IMR-90 (cell line): ENCODE data around the gene OR1F1. TPM values are rescaled to one million over a fixed set of nuclear protein-coding genes. Genes with fewer than 3 reads are reported as not detected.

Experiments
- ATAC-seq: fragments of 200-7000 bp; cut with Tn5 transposase; 2 replicates; pipeline ENCODE4 v1.9.1; 2020; ENCODE audit warnings: low read depth, mild to moderate bottlenecking, moderate library complexity
- BruUV-seq: library from RNA; stranded (reverse); fragments of 400-500 nt; replicated peaks from 2 replicates; lab custom pipeline; 2021; lab: Mats Ljungman, UMichigan
- CTCF ChIA-PET: fragments of 300-600 bp; formaldehyde crosslinking; extraction: SDS; loops from one replicate; lab custom pipeline; 2021; ENCODE audit warnings: antibody characterized with exemption; lab: Yijun Ruan, JAX
- POLR2A ChIA-PET: fragments of 300-600 bp; sonication (Branson Sonifier 250); formaldehyde crosslinking; loops from one replicate; lab custom pipeline; 2022; ENCODE audit warnings: antibody characterized with exemption; ENCODE audit not compliant: unreplicated experiment; lab: Charles Lee
- DNase-seq: peaks from one replicate; pipeline ENCODE4 v3.0.0; 2013
- H2AFZ ChIP-seq: replicated peaks from 2 replicates; pipeline ENCODE3; 2013; ENCODE audit warnings: low read length, mild to moderate bottlenecking; ENCODE audit not compliant: poor library complexity
- H2AK5ac ChIP-seq: 2 replicates; pipeline ENCODE4 v1.6.1; 2013; ENCODE audit warnings: low read depth, low read length, inconsistent platforms
- H2AK9ac ChIP-seq: replicated peaks from 2 replicates; pipeline ENCODE3; 2013; ENCODE audit warnings: mild to moderate bottlenecking, low read depth, low read length, moderate library complexity; ENCODE audit not compliant: poor library complexity
- H2BK120ac ChIP-seq: 2 replicates; pipeline ENCODE4 v1.6.1; 2013; ENCODE audit warnings: low read depth, low read length, inconsistent platforms
- H2BK15ac ChIP-seq: 3 replicates; pipeline ENCODE4 v1.6.1; 2013; ENCODE audit warnings: low read depth, low read length, inconsistent platforms
- H2BK20ac ChIP-seq: 2 replicates; pipeline ENCODE4 v1.6.1; 2013; ENCODE audit warnings: low read depth, mild to moderate bottlenecking, inconsistent platforms, low read length, moderate library complexity
- H2BK5ac ChIP-seq: 2 replicates; pipeline ENCODE4 v1.6.1; 2013; ENCODE audit warnings: mild to moderate bottlenecking, low read depth, low read length, inconsistent platforms; ENCODE audit not compliant: poor library complexity, severe bottlenecking
- H3K14ac ChIP-seq: replicated peaks from 2 replicates; pipeline ENCODE4 v1.6.1; 2013; ENCODE audit warnings: low read depth, low read length, inconsistent platforms
- H3K18ac ChIP-seq: 2 replicates; pipeline ENCODE4 v1.6.1; 2013; ENCODE audit warnings: low read depth, low read length, control low read depth
- H3K23ac ChIP-seq: 2 replicates; pipeline ENCODE4 v1.6.1; 2013; ENCODE audit warnings: low read depth, low read length, inconsistent platforms
- H3K27ac ChIP-seq: 2 replicates; pipeline ENCODE4 v1.5.1; 2013; ENCODE audit warnings: mild to moderate bottlenecking, control low read depth, low read length; ENCODE audit not compliant: insufficient read depth
- H3K27me3 ChIP-seq: 2 replicates; pipeline ENCODE4 v1.6.1; 2013; ENCODE audit warnings: low read length; ENCODE audit not compliant: control insufficient read depth, insufficient read depth
- H3K36me3 ChIP-seq: 2 replicates; pipeline ENCODE4 v1.6.1; 2013; ENCODE audit warnings: low read length, mixed read lengths; ENCODE audit not compliant: control insufficient read depth, insufficient read depth
- H3K4ac ChIP-seq: 2 replicates; pipeline ENCODE4 v1.6.1; 2013; ENCODE audit warnings: low read depth, low read length, inconsistent platforms
- H3K4me1 ChIP-seq: 2 replicates; pipeline ENCODE4 v1.6.1; 2013; ENCODE audit warnings: low read length, mixed read lengths; ENCODE audit not compliant: control insufficient read depth, insufficient read depth
- H3K4me2 ChIP-seq: 2 replicates; pipeline ENCODE4 v1.6.1; 2013; ENCODE audit warnings: low read depth, mild to moderate bottlenecking, control low read depth, low read length, moderate library complexity
- H3K4me3 ChIP-seq: 2 replicates; pipeline ENCODE4 v1.5.1; 2013; ENCODE audit warnings: low read depth, mild to moderate bottlenecking, control low read depth, low read length, moderate library complexity; ENCODE audit not compliant: insufficient read depth
- H3K56ac ChIP-seq: 2 replicates; pipeline ENCODE4 v1.6.1; 2013; ENCODE audit warnings: low read length, inconsistent platforms; ENCODE audit not compliant: insufficient read depth; ENCODE audit errors: extremely low read depth
- H3K79me1 ChIP-seq, 2 experiments: 2 replicates each; pipeline ENCODE4 v1.6.1; 2013; ENCODE audit warnings: low read length in 2 of 2, inconsistent platforms in 1 of 2, low read depth in 1 of 2
- H3K9ac ChIP-seq: 2 replicates; pipeline ENCODE4 v1.6.1; 2013; ENCODE audit warnings: low read depth, low read length, control low read depth
- H3K9me1 ChIP-seq: 2 replicates; pipeline ENCODE4 v1.6.1; 2013; ENCODE audit warnings: low read length, inconsistent platforms; ENCODE audit not compliant: insufficient read depth
- H3K9me3 ChIP-seq: 2 replicates; pipeline ENCODE4 v1.6.1; 2013; ENCODE audit warnings: low read length; ENCODE audit not compliant: control insufficient read depth, insufficient read depth
- H4K20me1 ChIP-seq: 2 replicates; pipeline ENCODE4 v1.6.1; 2013; ENCODE audit warnings: low read length, inconsistent platforms; ENCODE audit not compliant: insufficient read depth
- H4K5ac ChIP-seq: 2 replicates; pipeline ENCODE4 v1.6.1; 2013; ENCODE audit warnings: mild to moderate bottlenecking, low read depth, low read length, control low read depth
- H4K8ac ChIP-seq, 2 experiments: 2 replicates each; pipeline ENCODE4 v1.6.1; 2013; ENCODE audit warnings: low read depth in 2 of 2, low read length in 2 of 2, control low read depth in 1 of 2, inconsistent platforms in 1 of 2
- H4K91ac ChIP-seq: 2 replicates; pipeline ENCODE4 v1.6.1; 2013; ENCODE audit warnings: low read depth, low read length, inconsistent platforms; ENCODE audit not compliant: insufficient read depth
- BHLHE40 ChIP-seq: fragments of 150-350 bp; IDR thresholded peaks from 2 replicates; pipeline ENCODE4 v1.6.1; 2016; ENCODE audit warnings: mild to moderate bottlenecking, low read depth, low read length
- CEBPB ChIP-seq: IDR thresholded peaks from 2 replicates; pipeline ENCODE4 v1.6.1; 2012; ENCODE audit warnings: low read depth, low read length, improper control_type of control experiment
- CHD1 ChIP-seq: IDR thresholded peaks from 2 replicates; pipeline ENCODE4 v1.6.1; 2012; ENCODE audit warnings: low read depth, low read length, improper control_type of control experiment
- MAFK ChIP-seq: IDR thresholded peaks from 2 replicates; pipeline ENCODE4 v1.6.1; 2012; ENCODE audit warnings: low read depth, low read length, improper control_type of control experiment
- MAZ ChIP-seq: IDR thresholded peaks from 2 replicates; pipeline ENCODE4 v1.6.1; 2012; ENCODE audit warnings: low read depth, mild to moderate bottlenecking, low read length, improper control_type of control experiment, moderate library complexity, borderline replicate concordance
- MXI1 ChIP-seq: IDR thresholded peaks from 2 replicates; pipeline ENCODE4 v1.6.1; 2012; ENCODE audit warnings: low read depth, mild to moderate bottlenecking, low read length, moderate library complexity, borderline replicate concordance
- NFE2L2 ChIP-seq: fragments of 150-350 bp; IDR thresholded peaks from 2 replicates; pipeline ENCODE4 v1.6.1; 2016; ENCODE audit warnings: low read depth, mild to moderate bottlenecking, low read length
- POLR2A ChIP-seq: IDR thresholded peaks from 2 replicates; pipeline ENCODE4 v1.6.1; 2012; ENCODE audit warnings: mild to moderate bottlenecking, low read depth, low read length
- RCOR1 ChIP-seq: IDR thresholded peaks from 2 replicates; pipeline ENCODE4 v1.6.1; 2012; ENCODE audit warnings: mild to moderate bottlenecking, low read length, improper control_type of control experiment; ENCODE audit not compliant: insufficient replicate concordance
- SMC3 ChIP-seq: fragments of 150-350 bp; IDR thresholded peaks from 2 replicates; pipeline ENCODE4 v1.6.1; 2016; ENCODE audit warnings: low read depth, mild to moderate bottlenecking, antibody characterized with exemption, low read length, moderate library complexity
- WGBS, 2 experiments: methylation state at CpG; one replicate each; pipeline versions ENCODE4 v1.1.5 to v1.1.7; 2013; ENCODE audit warnings: missing lambda C conversion rate in 2 of 2; ENCODE audit not compliant: insufficient read length in 1 of 2; ENCODE audit errors: extremely low coverage in 2 of 2; 5-methylcytosine and 5-hydroxymethylcytosine counted together
- dilution Hi-C: fragments of 300-500 bp; cut with HindIII; formaldehyde crosslinking; loops from one replicate; pipeline ENCODE4 v1.14.3; 2018; ENCODE audit warnings: low sequenced_read_pairs; ENCODE audit not compliant: unreplicated experiment
- in situ Hi-C: fragments of 300-500 bp; cut with MboI; formaldehyde crosslinking; loops from 3 replicates; pipeline ENCODE4 v1.14.3; 2019; ENCODE audit warnings: low sequenced_read_pairs, inconsistent platforms, mixed read lengths
- intact Hi-C: fragments of 100-400 bp; cut with micrococcal nuclease; formaldehyde crosslinking; loops from 2 replicates; pipeline ENCODE4 v1.10.0; 2022
- polyA plus RNA-seq, 3 experiments: library from polyadenylated mRNA; depleted of rRNA; stranded (reverse); fragments of >200 nt; gene quantifications; 2 replicates each; pipeline ENCODE4 v1.2.3, GENCODE V29; 2012; ENCODE audit warnings: low replicate concordance in 1 of 3
- total RNA-seq: library from RNA; depleted of rRNA; stranded (reverse); fragments of >200 nt; gene quantifications from 2 replicates; pipeline ENCODE4 v1.2.3, GENCODE V29; 2012
- TF ChIP-seq, protein P1 (sequence below): fragments of 150-350 bp; IDR thresholded peaks from 2 replicates; pipeline ENCODE4 v1.6.1; 2017; ENCODE audit warnings: mild to moderate bottlenecking, antibody characterized with exemption, low read length, low read depth
- TF ChIP-seq, protein P2 (sequence below): fragments of 150-350 bp; IDR thresholded peaks from 2 replicates; pipeline ENCODE4 v1.6.1; 2016; ENCODE audit warnings: low read depth, mild to moderate bottlenecking, low read length, moderate library complexity, borderline replicate concordance
- TF ChIP-seq, protein P3 (sequence below): conservative IDR thresholded peaks from 2 replicates; pipeline ENCODE4 v1.5.1; 2012; ENCODE audit warnings: mild to moderate bottlenecking, low read depth, low read length, improper control_type of control experiment

The OR1F1 gene
- total and polyA plus RNA-seq, 2 of the 4 experiments (the other 2 are of a cell fraction) = 0.12 TPM; not detected in 1

DNA sequence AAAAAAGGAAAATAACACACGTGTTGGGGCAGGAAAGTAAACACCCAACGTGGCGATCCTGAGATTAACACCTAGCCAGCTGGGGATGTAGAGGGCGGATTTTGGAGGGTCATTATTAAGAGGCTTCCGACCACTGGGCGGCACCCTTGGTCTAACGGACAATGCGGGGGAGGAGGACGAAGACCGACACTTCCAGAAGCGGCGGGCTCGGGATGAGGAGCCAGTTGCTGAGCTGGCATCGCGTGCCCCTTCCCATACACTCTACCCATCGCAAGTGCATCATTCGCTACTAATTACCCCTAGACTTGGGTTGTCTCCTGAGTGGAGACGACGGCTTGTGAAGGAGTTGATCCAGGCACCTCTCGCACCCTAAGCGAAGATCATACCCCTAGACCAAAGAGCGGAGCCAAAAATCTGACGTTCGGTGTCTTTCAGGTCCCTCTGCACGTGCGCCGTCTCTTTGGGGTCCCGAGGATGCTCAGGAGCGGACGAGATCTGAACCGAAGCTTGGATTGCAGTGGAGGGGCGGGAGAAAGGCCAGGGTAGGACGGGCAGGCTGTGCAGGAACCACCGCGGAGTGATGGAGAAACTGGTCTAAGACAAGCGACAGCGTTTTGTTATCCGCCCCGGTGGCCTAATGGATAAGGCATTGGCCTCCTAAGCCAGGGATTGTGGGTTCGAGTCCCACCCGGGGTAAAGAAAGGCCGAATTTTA is 35.6 kb upstream of the OR1F1 start:
- intact Hi-C loops = loop anchor here (1.0 kb wide), 1 partner anchor 14 kb away; no protein-coding TSS in a partner anchor
- peak overlapping the region; percentile 5; the same call in 1 of the 2 replicates for H3K4ac ChIP-seq
- in situ Hi-C loops = no loop called here
- ChIA-PET POLR2A (no interaction called here), CTCF (interaction anchor here (1.4 kb wide), 1 partner anchor 17 kb away, joined by 3 read pairs; the partner anchor contains the start of gene ZNF213)
- H4K8ac ChIP-seq = no peak overlapping the region
- dilution Hi-C loops = no loop called here
- H3K9me3 ChIP-seq = no peaks in the 10 kb centered on the region
- peak overlapping the region; percentile 59 for H3K4me3 ChIP-seq
- no TSS peak for BruUV-seq
- no peaks in the 10 kb centered on the region for H3K27me3 ChIP-seq
- peak overlapping the region; percentile 38 for H3K14ac ChIP-seq
- H2BK20ac ChIP-seq = no peak overlapping the region
- H3K9me1 ChIP-seq = peaks cover 10% of the 10 kb centered on the region
- peak overlapping the region; percentile 11; the same call in 1 of the 2 replicates for H2AK5ac ChIP-seq
- 0% methylated on average over 9 of the region's 42 CpGs; no CpG with 5 or more reads in 1 of the 2 experiments for WGBS, 2 experiments
- H2AFZ ChIP-seq = peak overlapping the region; percentile 94
- H4K91ac ChIP-seq = no peak overlapping the region; the same call in 1 of the 2 replicates
- no peaks in the 10 kb centered on the region for H3K36me3 ChIP-seq
- no peak overlapping the region for H3K18ac ChIP-seq
- H3K23ac ChIP-seq = peak overlapping the region; percentile 8; the same call in 1 of the 2 replicates
- H4K5ac ChIP-seq = no peak overlapping the region
- DNase-seq (peak; percentile 90), ATAC-seq (peak; percentile 28)
- H2AK9ac ChIP-seq = peak overlapping the region; percentile 60
- H3K4me2 ChIP-seq = peak overlapping the region; percentile 51
- H3K27ac ChIP-seq = no peak overlapping the region
- H3K9ac ChIP-seq = peak overlapping the region; percentile 7; the same call in 1 of the 2 replicates
- peak overlapping the region; percentile 36; the same call in 1 of the 2 replicates for H3K56ac ChIP-seq
- peaks cover 16% of the 10 kb centered on the region for H4K20me1 ChIP-seq
- H2BK15ac ChIP-seq = no peak overlapping the region
- peaks cover 3% of the 10 kb centered on the region; the same call in 1 of the 2 replicates for H3K4me1 ChIP-seq
- H2BK120ac ChIP-seq = no peak overlapping the region; the same call in 1 of the 2 replicates
- H2BK5ac ChIP-seq = no peak overlapping the region
- H3K79me1 ChIP-seq = peaks cover 0 to 13% of the 10 kb centered on the region in 2 experiments; a peak in 2 of 4 replicates
- TF ChIP-seq SMC3 = peak; percentile 16; the same call in 1 of the 2 replicates
- TF ChIP-seq, protein P1, sequence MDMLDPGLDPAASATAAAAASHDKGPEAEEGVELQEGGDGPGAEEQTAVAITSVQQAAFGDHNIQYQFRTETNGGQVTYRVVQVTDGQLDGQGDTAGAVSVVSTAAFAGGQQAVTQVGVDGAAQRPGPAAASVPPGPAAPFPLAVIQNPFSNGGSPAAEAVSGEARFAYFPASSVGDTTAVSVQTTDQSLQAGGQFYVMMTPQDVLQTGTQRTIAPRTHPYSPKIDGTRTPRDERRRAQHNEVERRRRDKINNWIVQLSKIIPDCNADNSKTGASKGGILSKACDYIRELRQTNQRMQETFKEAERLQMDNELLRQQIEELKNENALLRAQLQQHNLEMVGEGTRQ = no peak
- TF ChIP-seq BHLHE40 = peak; percentile 92
- peak; percentile 42; the same call in 1 of the 2 replicates for TF ChIP-seq MAFK
- no peak; the same call in 1 of the 2 replicates for TF ChIP-seq MAZ
- no peak for TF ChIP-seq POLR2A
- TF ChIP-seq NFE2L2 = no peak
- no peak for TF ChIP-seq RCOR1
- 0 out of 2 replicates have a peak, but pooled peaks have one; percentile 33 for TF ChIP-seq MXI1
- no peak for TF ChIP-seq CHD1
- TF ChIP-seq, protein P2, sequence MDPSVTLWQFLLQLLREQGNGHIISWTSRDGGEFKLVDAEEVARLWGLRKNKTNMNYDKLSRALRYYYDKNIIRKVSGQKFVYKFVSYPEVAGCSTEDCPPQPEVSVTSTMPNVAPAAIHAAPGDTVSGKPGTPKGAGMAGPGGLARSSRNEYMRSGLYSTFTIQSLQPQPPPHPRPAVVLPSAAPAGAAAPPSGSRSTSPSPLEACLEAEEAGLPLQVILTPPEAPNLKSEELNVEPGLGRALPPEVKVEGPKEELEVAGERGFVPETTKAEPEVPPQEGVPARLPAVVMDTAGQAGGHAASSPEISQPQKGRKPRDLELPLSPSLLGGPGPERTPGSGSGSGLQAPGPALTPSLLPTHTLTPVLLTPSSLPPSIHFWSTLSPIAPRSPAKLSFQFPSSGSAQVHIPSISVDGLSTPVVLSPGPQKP = no peak
- TF ChIP-seq, protein P3, sequence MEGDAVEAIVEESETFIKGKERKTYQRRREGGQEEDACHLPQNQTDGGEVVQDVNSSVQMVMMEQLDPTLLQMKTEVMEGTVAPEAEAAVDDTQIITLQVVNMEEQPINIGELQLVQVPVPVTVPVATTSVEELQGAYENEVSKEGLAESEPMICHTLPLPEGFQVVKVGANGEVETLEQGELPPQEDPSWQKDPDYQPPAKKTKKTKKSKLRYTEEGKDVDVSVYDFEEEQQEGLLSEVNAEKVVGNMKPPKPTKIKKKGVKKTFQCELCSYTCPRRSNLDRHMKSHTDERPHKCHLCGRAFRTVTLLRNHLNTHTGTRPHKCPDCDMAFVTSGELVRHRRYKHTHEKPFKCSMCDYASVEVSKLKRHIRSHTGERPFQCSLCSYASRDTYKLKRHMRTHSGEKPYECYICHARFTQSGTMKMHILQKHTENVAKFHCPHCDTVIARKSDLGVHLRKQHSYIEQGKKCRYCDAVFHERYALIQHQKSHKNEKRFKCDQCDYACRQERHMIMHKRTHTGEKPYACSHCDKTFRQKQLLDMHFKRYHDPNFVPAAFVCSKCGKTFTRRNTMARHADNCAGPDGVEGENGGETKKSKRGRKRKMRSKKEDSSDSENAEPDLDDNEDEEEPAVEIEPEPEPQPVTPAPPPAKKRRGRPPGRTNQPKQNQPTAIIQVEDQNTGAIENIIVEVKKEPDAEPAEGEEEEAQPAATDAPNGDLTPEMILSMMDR = peak; percentile 49
- no peak for TF ChIP-seq CEBPB
